GM18951 (cell line): ENCODE results near the gene UBASH3A.

Experiments used
- POLR2A ChIP-seq: IDR thresholded peaks from 4 replicates; pipeline ENCODE4 v1.6.1; 2011; ENCODE audit warnings: mild to moderate bottlenecking; ENCODE audit not compliant: insufficient read length, insufficient read depth; ENCODE audit errors: extremely low read depth
- in situ Hi-C: fragments of 300-500 bp; cut with MboI; formaldehyde crosslinking; loops from one replicate; pipeline ENCODE4 v1.12.0; 2022; ENCODE audit warnings: low sequenced_read_pairs, mixed read lengths, inconsistent platforms; ENCODE audit not compliant: unreplicated experiment

Gene UBASH3A

DNA sequence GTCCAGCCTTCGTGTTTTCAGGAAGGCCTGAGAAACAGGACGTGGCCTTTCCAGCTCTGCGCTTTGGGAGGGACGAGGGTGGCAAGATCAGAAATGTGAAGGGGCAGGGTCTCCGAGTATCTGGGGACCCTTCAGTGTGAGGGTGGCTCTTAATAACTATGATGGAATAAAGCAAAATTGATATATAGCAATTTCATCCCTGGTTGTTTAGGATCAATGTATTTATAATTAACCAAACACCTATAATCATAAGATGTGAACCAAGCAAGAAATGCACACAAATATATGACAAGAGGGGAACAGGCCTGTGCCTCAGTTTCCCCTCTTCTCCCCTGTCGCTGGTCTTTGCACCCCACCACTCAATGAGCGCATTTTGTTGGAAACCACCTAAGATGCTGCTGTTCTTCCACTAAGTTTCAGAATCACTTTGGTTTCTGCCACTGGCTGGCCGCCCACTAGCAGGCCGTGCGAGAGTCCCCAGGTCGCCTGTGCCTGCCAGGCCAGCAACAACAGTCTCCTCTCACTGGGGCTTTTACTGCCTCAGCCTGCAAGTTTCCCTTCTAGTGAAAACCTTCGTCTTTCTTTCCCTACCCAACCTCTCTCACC, 36.6 kb downstream of the UBASH3A start:
- TF ChIP-seq POLR2A, result no peak
- in situ Hi-C loops, result loop anchor here (10.0 kb wide), 1 partner anchor 275 kb away; no protein-coding TSS in a partner anchor

DNA sequence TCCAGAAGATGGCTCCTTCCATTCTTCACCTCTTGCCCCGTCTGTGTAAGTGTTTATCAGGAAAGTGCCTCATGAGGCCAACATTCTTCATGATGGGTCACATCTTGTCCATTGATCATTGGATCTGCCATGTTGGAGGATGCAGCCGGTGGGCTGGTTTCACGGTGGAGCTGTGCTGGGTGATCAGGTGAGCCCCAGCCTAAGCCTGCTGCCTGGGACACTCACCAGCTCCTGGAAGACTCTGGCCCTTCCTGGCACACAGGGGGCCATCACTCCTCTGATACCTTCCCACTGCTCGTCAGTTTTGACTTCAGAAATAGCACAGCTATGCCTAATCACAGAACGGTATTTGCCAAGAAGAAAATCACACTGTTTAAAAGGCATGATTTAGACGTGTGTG, 38.3 kb downstream of the UBASH3A start:
- in situ Hi-C loops, result loop anchor here (10.0 kb wide), 1 partner anchor 277 kb away; no protein-coding TSS in a partner anchor
- no peak for TF ChIP-seq POLR2A

DNA sequence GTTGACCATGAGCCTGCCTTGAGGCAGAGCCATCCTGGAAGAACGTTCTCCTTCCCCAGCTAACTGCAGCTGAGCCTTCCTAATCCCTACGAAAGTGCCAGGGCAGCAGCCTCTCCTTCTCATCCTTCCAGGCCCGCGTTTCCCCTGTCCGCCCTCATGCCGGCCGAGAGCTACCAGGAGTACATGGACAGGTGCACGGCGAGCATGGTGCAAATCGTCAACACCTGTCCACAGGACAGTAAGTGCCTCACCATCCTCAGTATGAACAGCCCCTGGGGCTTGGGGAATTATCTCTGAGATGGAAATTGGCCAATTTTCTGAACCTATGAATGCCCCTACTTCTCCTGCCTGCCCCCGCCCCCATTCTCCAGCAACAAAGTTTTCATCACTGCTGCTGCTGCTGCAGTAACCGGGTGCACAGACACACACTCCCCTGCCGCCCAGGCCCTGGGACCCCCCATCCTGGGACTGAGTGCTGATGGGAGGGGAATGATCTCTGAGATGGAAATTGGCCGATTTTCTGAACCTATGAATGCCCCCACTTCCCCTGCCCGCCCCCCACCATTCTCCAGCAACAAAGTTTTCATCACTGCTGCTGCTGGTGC, 39.6 kb downstream of the UBASH3A start:
- in situ Hi-C loops, result loop anchor here (10.0 kb wide), 1 partner anchor 278 kb away; no protein-coding TSS in a partner anchor
- TF ChIP-seq POLR2A, result no peak

DNA sequence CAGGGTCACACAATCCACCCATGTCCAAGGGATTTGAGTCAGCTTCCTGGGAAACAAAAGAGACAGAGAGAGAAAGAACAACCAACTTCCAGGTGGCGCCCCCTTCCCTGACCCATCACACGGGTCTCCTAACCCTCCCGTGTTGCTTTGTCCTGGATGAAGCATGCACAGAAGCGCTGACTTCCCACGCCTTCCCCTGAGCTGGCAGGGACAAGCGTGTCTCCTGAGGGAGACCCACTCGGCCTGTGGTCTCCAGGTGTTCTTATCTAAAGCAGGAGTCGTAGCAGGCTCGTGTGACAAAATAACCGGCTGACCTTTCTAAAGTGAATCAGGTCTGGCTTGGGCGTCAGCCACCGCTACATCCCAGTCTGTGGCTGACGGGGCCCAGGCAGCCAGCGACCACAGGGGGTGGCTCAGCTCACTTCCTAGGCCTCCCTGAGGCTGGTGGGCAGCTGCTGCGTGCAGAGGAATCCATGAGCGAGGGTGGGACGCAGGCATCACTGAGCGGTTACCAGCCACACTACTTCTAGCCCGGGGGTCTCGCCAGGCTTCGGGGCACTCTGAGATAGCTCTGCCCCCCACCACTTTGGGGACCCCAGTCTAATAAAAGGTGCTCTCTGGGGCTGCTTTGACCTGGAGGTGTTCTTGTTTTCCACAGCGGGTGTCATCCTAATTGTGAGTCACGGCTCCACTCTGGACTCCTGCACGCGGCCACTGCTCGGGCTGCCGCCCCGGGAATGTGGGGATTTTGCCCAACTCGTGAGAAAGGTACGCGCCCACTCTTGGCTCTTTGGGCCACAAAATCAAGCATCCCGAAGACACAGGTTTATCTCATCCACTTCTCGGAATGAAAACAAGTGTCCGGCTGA, 40.4 kb downstream of the UBASH3A start:
- TF ChIP-seq POLR2A, result no peak
- in situ Hi-C loops, result loop anchor here (10.0 kb wide), 1 partner anchor 279 kb away; no protein-coding TSS in a partner anchor

DNA sequence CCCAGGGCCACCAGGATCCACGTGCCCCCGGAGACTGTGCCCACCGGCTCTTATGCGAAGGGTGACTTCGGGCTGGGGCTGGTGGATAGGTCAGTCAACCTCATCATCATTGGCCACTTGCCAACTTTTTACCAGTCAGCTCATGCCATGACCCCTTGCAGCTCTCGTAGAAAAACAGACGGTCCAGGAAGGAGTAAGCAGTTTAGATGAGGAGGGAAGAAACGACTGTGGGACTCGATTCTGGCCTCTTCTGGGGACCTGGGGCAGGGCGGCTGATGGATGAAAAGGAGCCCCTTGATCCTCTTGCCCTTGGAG, 41.0 kb downstream of the UBASH3A start:
- no peak for TF ChIP-seq POLR2A
- in situ Hi-C loops, result loop anchor here (10.0 kb wide), 1 partner anchor 280 kb away; no protein-coding TSS in a partner anchor

DNA sequence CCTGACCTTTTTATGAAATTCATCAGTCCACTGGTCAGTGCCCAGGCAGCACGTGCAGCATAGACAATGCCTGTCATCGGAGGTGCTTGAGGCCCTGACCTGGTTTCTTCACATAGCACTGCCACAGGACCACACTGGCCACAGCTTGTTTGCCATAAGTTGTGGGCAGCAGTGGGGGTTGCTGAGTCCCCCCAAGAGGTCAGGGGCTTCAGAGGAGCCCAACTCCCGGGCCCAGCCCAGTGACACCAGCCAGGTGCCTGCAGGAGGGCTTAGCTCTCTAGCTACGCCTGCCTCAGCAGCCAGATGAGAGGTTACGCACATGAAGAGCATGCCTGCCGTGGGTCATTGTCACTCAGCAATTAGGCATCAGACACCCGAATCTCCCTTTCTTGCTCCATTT, 41.6 kb downstream of the UBASH3A start:
- in situ Hi-C loops, result loop anchor here (10.0 kb wide), 1 partner anchor 281 kb away; no protein-coding TSS in a partner anchor
- TF ChIP-seq POLR2A, result no peak

DNA sequence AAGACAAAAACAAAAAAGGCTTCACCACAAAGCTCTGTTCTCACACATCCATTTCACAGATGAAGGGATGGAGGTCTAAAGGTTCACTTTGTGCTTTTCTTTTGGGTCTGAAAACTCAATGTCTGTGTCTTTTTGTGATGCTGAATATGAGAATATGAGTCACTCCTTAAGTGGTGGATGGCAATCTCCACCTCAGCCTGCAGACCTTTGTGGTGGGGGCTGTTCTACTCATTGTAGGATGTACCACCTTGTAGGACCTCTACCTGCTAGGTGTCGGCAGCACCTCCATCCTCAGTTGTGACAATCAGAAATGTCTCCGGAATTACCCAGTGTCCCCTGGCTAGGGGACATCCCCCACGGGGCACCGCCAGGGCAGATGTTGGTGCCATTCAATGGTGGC, 42.8 kb downstream of the UBASH3A start:
- in situ Hi-C loops, result loop anchor here (10.0 kb wide), 1 partner anchor 282 kb away; no protein-coding TSS in a partner anchor

DNA sequence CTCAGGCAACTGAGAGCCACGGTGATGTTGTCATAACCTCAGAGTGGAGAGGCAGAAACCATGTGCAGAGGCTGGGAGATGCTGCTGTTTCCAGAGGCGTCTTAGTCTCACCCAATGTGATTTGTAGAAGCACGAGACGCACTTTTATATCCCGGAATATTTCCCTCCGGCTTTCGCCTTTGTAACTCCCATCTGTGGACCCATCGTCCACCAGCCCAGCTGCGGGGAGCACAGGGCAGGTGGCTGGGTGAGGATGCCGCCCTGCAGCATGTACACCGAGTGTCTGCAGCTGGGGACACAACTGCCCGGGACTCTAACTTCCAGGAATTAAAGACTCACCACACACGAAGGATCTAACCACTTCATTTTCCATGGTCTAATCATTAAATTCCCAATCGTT, 43.5 kb downstream of the UBASH3A start:
- TF ChIP-seq POLR2A, result no peak
- in situ Hi-C loops, result loop anchor here (10.0 kb wide), 1 partner anchor 282 kb away; no protein-coding TSS in a partner anchor

More for the DNA sequence above, 42.8 kb downstream of the UBASH3A start:
- TF ChIP-seq POLR2A, result no peak

DNA sequence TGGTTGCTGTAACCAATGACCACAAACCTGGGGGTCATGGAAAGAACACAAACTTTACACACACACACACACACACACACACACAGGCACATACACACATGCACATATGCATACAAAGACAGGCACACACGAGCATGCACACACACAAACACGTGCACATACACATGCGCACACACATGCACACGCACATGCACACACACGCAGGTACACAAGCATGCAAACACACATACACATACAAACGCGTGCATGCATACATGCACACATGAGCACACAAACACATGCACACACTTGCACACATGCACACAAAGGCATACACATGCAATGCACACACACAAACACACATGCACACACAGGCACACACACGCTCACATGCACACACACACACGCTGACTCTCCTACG, 44.0 kb downstream of the UBASH3A start:
- TF ChIP-seq POLR2A, result no peak
- in situ Hi-C loops, result loop anchor here (10.0 kb wide), 1 partner anchor 283 kb away; no protein-coding TSS in a partner anchor

DNA sequence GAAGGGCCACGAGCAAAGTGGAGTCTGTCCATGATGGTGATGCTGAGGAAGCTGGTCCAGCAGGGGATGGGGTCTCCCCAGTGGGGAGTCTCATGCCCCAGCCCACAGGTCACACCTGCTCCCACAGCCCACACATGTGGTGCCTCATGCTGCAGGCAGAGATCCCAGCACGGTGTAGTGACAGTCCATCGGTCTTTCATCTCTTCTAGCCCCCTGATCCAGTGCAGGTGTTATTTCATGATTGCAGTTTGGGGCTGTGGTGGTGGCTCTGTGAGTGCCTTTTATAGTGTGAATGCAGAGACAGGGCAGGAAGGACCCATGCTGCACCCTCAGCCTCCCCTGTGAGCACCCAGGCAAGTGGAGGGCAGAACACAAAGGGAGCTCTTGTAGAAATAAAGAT, 45.0 kb downstream of the UBASH3A start:
- in situ Hi-C loops, result loop anchor here (10.0 kb wide), 1 partner anchor 284 kb away; no protein-coding TSS in a partner anchor
- TF ChIP-seq POLR2A, result no peak

DNA sequence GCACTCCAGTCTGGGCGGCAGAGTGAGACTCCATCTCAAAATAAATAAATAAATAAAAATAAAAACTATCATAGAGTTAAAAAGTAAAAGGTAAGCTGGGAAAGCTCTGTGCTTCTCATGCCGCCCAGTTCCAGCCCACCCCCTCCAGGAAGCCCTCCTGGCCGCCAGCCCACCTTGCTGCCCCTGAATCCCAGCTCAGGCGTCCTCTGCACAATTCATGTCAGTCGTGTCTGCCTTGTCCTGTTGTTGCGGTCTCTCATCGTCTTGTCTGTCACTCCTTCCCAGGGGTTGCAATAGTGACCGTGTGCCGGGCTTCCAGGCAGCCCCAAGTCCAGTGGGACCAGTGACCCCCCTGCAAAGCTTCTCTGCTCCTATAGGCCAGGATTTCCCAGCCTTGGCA, 48.2 kb downstream of the UBASH3A start:
- TF ChIP-seq POLR2A, result no peak
- in situ Hi-C loops, result loop anchor here (10.0 kb wide), 2 partner anchors 137 to 307 kb away; partner anchors contain the start of gene TFF3

DNA sequence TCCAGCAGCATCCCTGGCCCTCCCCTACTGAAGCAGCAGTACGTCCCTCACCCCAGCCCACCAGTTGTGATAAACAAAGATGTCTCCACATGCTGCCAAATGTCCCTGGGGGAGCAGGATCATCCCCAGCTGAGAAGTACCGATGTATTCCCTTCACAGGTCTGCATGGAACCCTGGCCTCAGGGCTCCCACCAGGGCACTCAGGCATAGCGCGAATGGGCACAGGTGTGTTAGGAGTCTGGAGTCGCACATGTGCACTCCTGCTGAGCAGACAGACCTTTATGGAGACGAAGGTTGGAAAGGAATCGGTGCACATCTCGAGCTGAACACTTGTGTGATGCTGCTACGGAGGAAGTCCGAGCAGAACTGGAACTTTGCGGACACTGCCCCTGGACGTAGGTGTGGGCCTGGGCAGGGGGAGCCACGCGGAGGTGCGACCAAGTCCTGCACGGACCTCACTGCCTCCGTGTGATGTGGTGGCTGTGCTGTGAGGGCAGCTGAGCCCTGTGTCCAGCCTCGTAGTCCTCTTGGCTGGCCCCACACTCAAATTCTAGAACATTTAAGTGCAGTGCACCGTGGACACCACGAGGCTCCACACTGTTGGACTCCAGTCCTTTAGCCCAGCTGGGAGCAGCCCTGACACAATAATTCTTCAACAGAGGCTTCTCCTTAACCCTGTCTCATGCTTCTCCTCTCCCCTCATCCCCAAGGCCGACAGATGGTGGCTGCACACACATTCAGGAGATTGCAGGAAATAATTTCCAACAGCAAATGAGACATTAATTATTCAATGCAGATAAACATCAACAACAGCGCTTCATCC, 48.9 kb downstream of the UBASH3A start:
- no peak for TF ChIP-seq POLR2A
- in situ Hi-C loops, result loop anchor here (10.0 kb wide), 2 partner anchors 138 to 308 kb away; partner anchors contain the start of gene TFF3
